ENCODE results near the gene ZNF20.
A peak's percentile ranks its signal among the peaks of the same experiment; 100 is the strongest.

Gene ZNF20

DNA sequence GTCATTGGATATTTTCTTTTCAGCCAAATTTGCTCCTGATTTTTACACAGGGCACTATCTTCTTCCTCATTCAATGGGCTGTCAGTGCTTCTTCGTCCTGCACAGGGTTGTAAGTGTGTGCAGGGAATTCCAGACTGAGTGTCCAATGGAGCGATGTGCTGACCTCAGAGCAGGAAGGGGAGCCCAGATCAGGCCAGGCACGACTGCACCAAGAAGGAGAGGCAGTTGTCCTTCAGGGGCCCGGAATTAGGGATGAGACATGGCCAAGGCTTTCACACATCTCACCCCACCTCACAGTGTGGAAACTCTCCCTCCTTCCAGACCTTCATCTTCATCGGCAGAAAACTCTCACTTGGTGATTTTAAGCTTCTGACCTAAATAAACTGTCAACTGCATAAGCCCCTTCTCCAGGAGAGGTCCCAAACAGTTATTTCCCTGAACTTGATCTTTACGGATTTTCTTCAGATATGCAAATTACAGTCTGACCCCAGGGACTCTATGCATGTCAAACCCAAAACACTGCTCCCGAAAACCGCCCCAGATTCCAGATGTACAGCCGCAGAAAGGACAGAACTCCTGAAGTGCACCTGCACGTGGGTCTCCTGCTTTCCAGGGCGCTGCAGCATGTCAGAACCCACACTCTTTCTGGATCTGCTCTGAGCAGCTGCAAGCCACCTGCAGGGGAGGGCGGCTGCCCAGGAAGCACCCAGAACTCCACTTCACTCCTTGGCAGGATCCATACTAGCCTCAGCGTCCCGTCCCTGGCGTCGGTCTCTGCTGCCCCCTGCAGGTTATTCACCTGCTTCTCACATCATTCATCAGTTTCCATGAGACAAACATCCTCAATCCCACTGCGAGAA is 625 bp upstream of the ZNF20 start:
- peak overlapping the region; percentile 76 for H3K27ac ChIP-seq (replicated peaks)
- DNase-seq (ENCODE audit: low read depth in 1 of 2, low spot score in 1 of 2): peak; percentile 73 to 90
- TF ChIP-seq, protein P1, sequence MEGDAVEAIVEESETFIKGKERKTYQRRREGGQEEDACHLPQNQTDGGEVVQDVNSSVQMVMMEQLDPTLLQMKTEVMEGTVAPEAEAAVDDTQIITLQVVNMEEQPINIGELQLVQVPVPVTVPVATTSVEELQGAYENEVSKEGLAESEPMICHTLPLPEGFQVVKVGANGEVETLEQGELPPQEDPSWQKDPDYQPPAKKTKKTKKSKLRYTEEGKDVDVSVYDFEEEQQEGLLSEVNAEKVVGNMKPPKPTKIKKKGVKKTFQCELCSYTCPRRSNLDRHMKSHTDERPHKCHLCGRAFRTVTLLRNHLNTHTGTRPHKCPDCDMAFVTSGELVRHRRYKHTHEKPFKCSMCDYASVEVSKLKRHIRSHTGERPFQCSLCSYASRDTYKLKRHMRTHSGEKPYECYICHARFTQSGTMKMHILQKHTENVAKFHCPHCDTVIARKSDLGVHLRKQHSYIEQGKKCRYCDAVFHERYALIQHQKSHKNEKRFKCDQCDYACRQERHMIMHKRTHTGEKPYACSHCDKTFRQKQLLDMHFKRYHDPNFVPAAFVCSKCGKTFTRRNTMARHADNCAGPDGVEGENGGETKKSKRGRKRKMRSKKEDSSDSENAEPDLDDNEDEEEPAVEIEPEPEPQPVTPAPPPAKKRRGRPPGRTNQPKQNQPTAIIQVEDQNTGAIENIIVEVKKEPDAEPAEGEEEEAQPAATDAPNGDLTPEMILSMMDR (IDR thresholded peaks at IDR 0.05; ENCODE audit: insufficient read depth, low read length): peak; percentile 92
- TF ChIP-seq POLR2AphosphoS5 (IDR thresholded peaks at IDR 0.05; ENCODE audit: low read depth): no peak
- no peaks in the 10 kb centered on the region for H3K27me3 ChIP-seq (ENCODE audit: insufficient read depth, poor library complexity, severe bottlenecking)
- peak overlapping the region; percentile 91 for H3K4me3 ChIP-seq (replicated peaks; ENCODE audit: insufficient read depth, low read length)

DNA sequence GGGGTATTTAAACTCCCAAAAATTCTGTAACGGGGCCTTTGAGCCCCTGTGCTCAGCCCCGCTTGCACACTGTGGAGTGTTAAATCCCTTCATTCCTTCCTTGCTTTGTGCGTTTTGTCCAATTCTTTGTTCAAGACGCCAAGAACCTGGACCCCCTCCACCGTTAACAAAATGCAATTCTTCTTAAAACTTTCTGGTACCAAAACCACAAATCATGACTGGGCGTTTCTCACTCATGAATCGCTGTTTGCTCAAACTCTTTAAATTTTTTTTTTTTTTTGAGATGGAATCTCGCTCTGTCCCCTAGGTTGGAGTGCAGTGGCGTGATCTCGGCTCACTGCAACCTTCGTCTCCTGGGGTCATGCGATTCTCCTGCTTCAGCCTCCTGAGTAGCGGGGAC is 881 bp downstream of the ZNF20 start:
- H3K27me3 ChIP-seq (ENCODE audit: insufficient read depth, poor library complexity, severe bottlenecking): no peaks in the 10 kb centered on the region
- peak overlapping the region; percentile 76 for H3K27ac ChIP-seq (replicated peaks)
- TF ChIP-seq GABPA (IDR thresholded peaks at IDR 0.05; ENCODE audit: low read depth): no peak
- no peak for TF ChIP-seq POLR2AphosphoS5 (IDR thresholded peaks at IDR 0.05; ENCODE audit: low read depth)
- TF ChIP-seq, protein P1 (IDR thresholded peaks at IDR 0.05; ENCODE audit: insufficient read depth, low read length): no peak
- TF ChIP-seq SPI1 (IDR thresholded peaks at IDR 0.05; ENCODE audit: borderline replicate concordance, low read depth): no peak
- TF ChIP-seq, protein P2, sequence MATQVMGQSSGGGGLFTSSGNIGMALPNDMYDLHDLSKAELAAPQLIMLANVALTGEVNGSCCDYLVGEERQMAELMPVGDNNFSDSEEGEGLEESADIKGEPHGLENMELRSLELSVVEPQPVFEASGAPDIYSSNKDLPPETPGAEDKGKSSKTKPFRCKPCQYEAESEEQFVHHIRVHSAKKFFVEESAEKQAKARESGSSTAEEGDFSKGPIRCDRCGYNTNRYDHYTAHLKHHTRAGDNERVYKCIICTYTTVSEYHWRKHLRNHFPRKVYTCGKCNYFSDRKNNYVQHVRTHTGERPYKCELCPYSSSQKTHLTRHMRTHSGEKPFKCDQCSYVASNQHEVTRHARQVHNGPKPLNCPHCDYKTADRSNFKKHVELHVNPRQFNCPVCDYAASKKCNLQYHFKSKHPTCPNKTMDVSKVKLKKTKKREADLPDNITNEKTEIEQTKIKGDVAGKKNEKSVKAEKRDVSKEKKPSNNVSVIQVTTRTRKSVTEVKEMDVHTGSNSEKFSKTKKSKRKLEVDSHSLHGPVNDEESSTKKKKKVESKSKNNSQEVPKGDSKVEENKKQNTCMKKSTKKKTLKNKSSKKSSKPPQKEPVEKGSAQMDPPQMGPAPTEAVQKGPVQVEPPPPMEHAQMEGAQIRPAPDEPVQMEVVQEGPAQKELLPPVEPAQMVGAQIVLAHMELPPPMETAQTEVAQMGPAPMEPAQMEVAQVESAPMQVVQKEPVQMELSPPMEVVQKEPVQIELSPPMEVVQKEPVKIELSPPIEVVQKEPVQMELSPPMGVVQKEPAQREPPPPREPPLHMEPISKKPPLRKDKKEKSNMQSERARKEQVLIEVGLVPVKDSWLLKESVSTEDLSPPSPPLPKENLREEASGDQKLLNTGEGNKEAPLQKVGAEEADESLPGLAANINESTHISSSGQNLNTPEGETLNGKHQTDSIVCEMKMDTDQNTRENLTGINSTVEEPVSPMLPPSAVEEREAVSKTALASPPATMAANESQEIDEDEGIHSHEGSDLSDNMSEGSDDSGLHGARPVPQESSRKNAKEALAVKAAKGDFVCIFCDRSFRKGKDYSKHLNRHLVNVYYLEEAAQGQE (IDR thresholded peaks at IDR 0.05; ENCODE audit: insufficient replicate concordance, low read depth): no peak
- no peak for DNase-seq (ENCODE audit: low read depth in 1 of 2, low spot score in 1 of 2)
- H3K4me3 ChIP-seq (replicated peaks; ENCODE audit: insufficient read depth, low read length): peak overlapping the region; percentile 91

DNA sequence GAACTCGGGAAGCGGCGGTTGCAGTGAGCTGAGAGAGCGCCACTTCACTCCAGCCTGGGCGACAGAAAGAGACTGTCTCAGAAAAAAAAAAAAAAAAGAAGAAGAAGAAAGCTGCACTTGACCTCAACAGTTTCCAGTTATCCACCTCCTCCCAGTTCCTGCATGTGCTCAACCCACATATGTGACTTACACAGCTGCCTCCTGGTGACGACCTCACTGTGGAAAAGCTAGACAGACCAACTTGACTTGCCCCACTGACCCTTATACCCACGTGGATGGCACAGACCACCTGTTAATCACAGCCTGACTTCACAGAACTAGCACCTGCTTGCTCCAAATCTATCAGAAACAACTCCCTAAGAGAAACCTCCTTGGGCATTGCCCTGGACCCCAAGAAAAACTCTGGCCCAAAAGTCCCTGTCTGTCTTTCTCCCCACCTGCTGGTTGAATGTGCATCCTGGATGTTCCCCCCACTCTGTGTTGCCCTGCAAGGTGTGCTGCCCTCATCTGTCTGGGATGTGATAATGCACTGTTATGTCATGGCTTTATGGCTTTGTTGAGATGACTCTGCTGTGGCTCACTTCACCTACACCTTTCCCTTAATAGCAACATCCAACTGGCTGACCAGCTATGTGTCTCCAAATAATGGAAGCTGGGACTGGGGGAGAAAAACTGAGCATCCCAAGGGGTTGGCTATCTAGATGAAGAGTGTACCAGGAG is 2.8 kb downstream of the ZNF20 start:
- no peak overlapping the region for H3K4me3 ChIP-seq (replicated peaks; ENCODE audit: insufficient read depth, low read length)
- DNase-seq (ENCODE audit: low read depth in 1 of 2, low spot score in 1 of 2): no peak
- TF ChIP-seq POLR2AphosphoS5 (IDR thresholded peaks at IDR 0.05; ENCODE audit: low read depth) (no peak), SPI1 (IDR thresholded peaks at IDR 0.05; ENCODE audit: borderline replicate concordance, low read depth) (no peak), GABPA (IDR thresholded peaks at IDR 0.05; ENCODE audit: low read depth) (no peak)
- TF ChIP-seq, protein P2 (IDR thresholded peaks at IDR 0.05; ENCODE audit: insufficient replicate concordance, low read depth): no peak
- TF ChIP-seq, protein P1 (IDR thresholded peaks at IDR 0.05; ENCODE audit: insufficient read depth, low read length): no peak
- no peak overlapping the region for H3K27ac ChIP-seq (replicated peaks)
- H3K27me3 ChIP-seq (ENCODE audit: insufficient read depth, poor library complexity, severe bottlenecking): no peaks in the 10 kb centered on the region

Data from HL-60 (cell line).